Panc1 (cell line): ENCODE results near the gene SNX4. TPM values are rescaled to one million over a fixed set of nuclear protein-coding genes. Genes with fewer than 3 reads are reported as not detected.

Experiments
- ATAC-seq: fragments of 200-7000 bp; cut with Tn5 transposase; 2 replicates; pipeline ENCODE4 v1.9.1; 2020; ENCODE audit warnings: mild to moderate bottlenecking, moderate library complexity
- BruUV-seq: library from RNA; stranded (reverse); fragments of 400-500 nt; replicated peaks from 2 replicates; lab custom pipeline; 2021; lab: Mats Ljungman, UMichigan
- CTCF ChIA-PET: fragments of 300-600 bp; sonication (Branson Sonifier 250); formaldehyde crosslinking; loops from one replicate; lab custom pipeline; 2022; ENCODE audit warnings: antibody characterized with exemption; lab: Charles Lee
- POLR2A ChIA-PET: fragments of 300-600 bp; sonication (Branson Sonifier 250); formaldehyde crosslinking; loops from one replicate; lab custom pipeline; 2022; ENCODE audit warnings: antibody characterized with exemption; lab: Charles Lee
- DNase-seq: peaks from one replicate; pipeline ENCODE4 v3.0.0-alpha.2; 2010; ENCODE audit warnings: low read depth, low spot score
- H3K27ac ChIP-seq: 2 replicates; pipeline ENCODE4 v1.5.1; 2011; ENCODE audit warnings: mild to moderate bottlenecking, low read length, inconsistent platforms
- H3K27me3 ChIP-seq: fragments of 200-500 bp; sonication (Bioruptor generic); 2 replicates; pipeline ENCODE4 v1.6.0; 2014; ENCODE audit warnings: low read length, inconsistent platforms; ENCODE audit not compliant: control insufficient read depth, insufficient read depth
- H3K36me3 ChIP-seq: fragments of 200-500 bp; sonication (Bioruptor generic); 2 replicates; pipeline ENCODE4 v1.5.1; 2014; ENCODE audit warnings: inconsistent platforms, mild to moderate bottlenecking, low read length, moderate library complexity; ENCODE audit not compliant: control insufficient read depth, insufficient read depth
- H3K4me1 ChIP-seq: 2 replicates; pipeline ENCODE4 v1.5.1; 2011; ENCODE audit warnings: inconsistent platforms, mild to moderate bottlenecking, low read length, moderate library complexity; ENCODE audit not compliant: control insufficient read depth, insufficient read depth
- H3K4me3 ChIP-seq, 2 experiments: 2 replicates each; pipeline ENCODE4 v1.5.1; 2011 to 2012; ENCODE audit warnings: low read depth in 2 of 2, low read length in 2 of 2, mild to moderate bottlenecking in 2 of 2, inconsistent platforms in 1 of 2, moderate library complexity in 1 of 2
- H3K9me3 ChIP-seq: fragments of 200-500 bp; sonication (Bioruptor generic); 2 replicates; pipeline ENCODE4 v1.5.1; 2014; ENCODE audit warnings: low read depth, mild to moderate bottlenecking, inconsistent platforms, low read length, moderate library complexity; ENCODE audit not compliant: control insufficient read depth, insufficient read depth
- POLR2AphosphoS5 ChIP-seq: IDR thresholded peaks from 2 replicates; pipeline ENCODE4 v1.6.1; 2012; ENCODE audit warnings: mild to moderate bottlenecking, low read depth, low read length, moderate library complexity
- SIN3A ChIP-seq: IDR thresholded peaks from 2 replicates; pipeline ENCODE4 v1.6.1; 2012; ENCODE audit warnings: low read depth, mild to moderate bottlenecking, low read length, moderate library complexity, borderline replicate concordance; ENCODE audit not compliant: insufficient read depth
- TCF7L2 ChIP-seq: IDR thresholded peaks from 2 replicates; pipeline ENCODE4 v1.6.1; 2011; ENCODE audit warnings: mild to moderate bottlenecking, low read depth, low read length, inconsistent platforms
- in situ Hi-C: cut with HindIII; loops from 2 replicates; pipeline ENCODE4 v1.10.0; 2016; ENCODE audit warnings: low sequenced_read_pairs, low pct_unique_long_range_greater_than_20kb
- intact Hi-C: fragments of 100-400 bp; cut with micrococcal nuclease; formaldehyde crosslinking; loops from one replicate; pipeline ENCODE4 v1.10.0; 2022; ENCODE audit not compliant: unreplicated experiment
- total RNA-seq: library from RNA; stranded (reverse); gene quantifications from one replicate; pipeline ENCODE4 v1.2.1, GENCODE V29; 2021; ENCODE audit not compliant: unreplicated experiment
- TF ChIP-seq, protein P1 (sequence below), 2 experiments: IDR thresholded peaks; 2 replicates each; pipeline ENCODE4 v1.6.1; 2011 to 2012; ENCODE audit warnings: low read depth in 2 of 2, control low read depth in 1 of 2, low read length in 1 of 2, mild to moderate bottlenecking in 1 of 2, moderate library complexity in 1 of 2; ENCODE audit not compliant: insufficient read depth in 1 of 2
- TF ChIP-seq, protein P2 (sequence below): fragments of 450-650 bp; IDR thresholded peaks from 2 replicates; pipeline ENCODE4 v1.5.1; 2017; ENCODE audit warnings: mild to moderate bottlenecking

The SNX4 gene
- total RNA-seq, 1 experiment from 2014 or later: 34.3 TPM

DNA sequence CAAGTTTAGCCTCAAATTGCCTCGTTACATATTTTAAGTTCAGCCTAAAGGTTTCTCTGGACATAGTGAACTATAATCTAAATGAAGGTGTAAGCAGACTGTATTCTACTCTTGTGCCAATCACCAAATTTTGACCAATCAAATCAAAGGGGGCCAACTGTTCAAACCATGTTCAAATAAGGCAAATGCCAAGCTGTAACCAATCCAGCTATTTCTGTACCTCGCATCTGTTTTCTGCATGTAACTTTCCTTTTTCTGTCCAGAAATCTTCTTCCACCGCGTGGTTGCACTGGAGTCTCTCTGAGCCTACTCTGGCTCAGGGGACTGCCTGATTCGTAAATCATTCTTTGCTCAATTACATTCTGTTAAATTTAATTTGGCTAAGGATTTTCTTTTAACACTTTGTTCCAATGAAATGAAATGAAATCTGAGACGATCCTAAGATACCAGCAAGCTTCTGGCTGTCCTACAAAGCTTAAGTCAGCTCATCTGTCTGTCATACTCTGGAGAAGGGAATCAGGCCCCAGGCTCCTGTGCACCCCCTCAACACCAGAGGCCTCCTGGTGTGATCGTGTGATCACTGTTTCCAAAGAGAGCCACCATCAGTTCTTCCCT is 91.7 kb downstream of the SNX4 start:
- intact Hi-C loops (no loop called here), in situ Hi-C loops (no loop called here)
- H3K27me3 ChIP-seq: no peaks in the 10 kb centered on the region
- DNase-seq (no peak), ATAC-seq (no peak)
- no peaks in the 10 kb centered on the region for H3K4me1 ChIP-seq
- ChIA-PET CTCF (no interaction called here), POLR2A (interaction anchor here (0.6 kb wide), 1 partner anchor 10 kb away, joined by 9 read pairs; no protein-coding TSS in a partner anchor)
- H3K4me3 ChIP-seq: no peak overlapping the region
- TF ChIP-seq, protein P1, sequence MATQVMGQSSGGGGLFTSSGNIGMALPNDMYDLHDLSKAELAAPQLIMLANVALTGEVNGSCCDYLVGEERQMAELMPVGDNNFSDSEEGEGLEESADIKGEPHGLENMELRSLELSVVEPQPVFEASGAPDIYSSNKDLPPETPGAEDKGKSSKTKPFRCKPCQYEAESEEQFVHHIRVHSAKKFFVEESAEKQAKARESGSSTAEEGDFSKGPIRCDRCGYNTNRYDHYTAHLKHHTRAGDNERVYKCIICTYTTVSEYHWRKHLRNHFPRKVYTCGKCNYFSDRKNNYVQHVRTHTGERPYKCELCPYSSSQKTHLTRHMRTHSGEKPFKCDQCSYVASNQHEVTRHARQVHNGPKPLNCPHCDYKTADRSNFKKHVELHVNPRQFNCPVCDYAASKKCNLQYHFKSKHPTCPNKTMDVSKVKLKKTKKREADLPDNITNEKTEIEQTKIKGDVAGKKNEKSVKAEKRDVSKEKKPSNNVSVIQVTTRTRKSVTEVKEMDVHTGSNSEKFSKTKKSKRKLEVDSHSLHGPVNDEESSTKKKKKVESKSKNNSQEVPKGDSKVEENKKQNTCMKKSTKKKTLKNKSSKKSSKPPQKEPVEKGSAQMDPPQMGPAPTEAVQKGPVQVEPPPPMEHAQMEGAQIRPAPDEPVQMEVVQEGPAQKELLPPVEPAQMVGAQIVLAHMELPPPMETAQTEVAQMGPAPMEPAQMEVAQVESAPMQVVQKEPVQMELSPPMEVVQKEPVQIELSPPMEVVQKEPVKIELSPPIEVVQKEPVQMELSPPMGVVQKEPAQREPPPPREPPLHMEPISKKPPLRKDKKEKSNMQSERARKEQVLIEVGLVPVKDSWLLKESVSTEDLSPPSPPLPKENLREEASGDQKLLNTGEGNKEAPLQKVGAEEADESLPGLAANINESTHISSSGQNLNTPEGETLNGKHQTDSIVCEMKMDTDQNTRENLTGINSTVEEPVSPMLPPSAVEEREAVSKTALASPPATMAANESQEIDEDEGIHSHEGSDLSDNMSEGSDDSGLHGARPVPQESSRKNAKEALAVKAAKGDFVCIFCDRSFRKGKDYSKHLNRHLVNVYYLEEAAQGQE (IDR thresholded peaks at IDR 0.05; ENCODE audit: insufficient read depth in 1 of 2, low read depth in 2 of 2, low read length in 1 of 2): no peak
- no peak overlapping the region for H3K27ac ChIP-seq
- H3K9me3 ChIP-seq: no peaks in the 10 kb centered on the region
- no TSS peak for BruUV-seq
- no peaks in the 10 kb centered on the region for H3K36me3 ChIP-seq

DNA sequence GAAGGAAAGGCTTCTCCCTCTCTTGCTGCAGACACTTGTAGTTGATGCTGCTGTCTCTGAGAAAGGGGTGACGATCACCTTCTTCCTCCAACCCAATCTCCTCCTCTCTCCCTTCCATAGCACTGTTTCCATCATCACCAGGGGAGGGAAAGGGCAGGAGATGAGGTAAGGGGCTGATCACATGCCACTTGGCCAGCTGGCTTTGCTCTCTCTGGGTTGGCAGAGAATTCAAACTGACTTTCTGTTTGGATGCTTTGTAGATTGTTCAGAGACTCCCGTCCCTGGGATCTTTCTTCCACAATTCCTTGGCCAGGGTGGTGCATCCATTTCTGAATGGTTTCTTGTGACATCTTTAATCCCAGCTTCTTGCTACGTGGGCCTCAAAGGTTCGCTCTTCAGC is 101.7 kb downstream of the SNX4 start:
- Histone ChIP-seq H3K4me3 (no peak overlapping the region), H3K4me1 (no peaks in the 10 kb centered on the region), H3K9me3 (no peaks in the 10 kb centered on the region), H3K27ac (no peak overlapping the region), H3K27me3 (no peaks in the 10 kb centered on the region), H3K36me3 (no peaks in the 10 kb centered on the region)
- TF ChIP-seq, protein P2, sequence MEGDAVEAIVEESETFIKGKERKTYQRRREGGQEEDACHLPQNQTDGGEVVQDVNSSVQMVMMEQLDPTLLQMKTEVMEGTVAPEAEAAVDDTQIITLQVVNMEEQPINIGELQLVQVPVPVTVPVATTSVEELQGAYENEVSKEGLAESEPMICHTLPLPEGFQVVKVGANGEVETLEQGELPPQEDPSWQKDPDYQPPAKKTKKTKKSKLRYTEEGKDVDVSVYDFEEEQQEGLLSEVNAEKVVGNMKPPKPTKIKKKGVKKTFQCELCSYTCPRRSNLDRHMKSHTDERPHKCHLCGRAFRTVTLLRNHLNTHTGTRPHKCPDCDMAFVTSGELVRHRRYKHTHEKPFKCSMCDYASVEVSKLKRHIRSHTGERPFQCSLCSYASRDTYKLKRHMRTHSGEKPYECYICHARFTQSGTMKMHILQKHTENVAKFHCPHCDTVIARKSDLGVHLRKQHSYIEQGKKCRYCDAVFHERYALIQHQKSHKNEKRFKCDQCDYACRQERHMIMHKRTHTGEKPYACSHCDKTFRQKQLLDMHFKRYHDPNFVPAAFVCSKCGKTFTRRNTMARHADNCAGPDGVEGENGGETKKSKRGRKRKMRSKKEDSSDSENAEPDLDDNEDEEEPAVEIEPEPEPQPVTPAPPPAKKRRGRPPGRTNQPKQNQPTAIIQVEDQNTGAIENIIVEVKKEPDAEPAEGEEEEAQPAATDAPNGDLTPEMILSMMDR: no peak
- TF ChIP-seq SIN3A (no peak), TCF7L2 (no peak), POLR2AphosphoS5 (no peak)
- TF ChIP-seq, protein P1 (IDR thresholded peaks at IDR 0.05; ENCODE audit: insufficient read depth in 1 of 2, low read depth in 2 of 2, low read length in 1 of 2): no peak
- DNase-seq (no peak), ATAC-seq (no peak)
- ChIA-PET POLR2A (no interaction called here), CTCF (no interaction called here)
- in situ Hi-C loops: no loop called here
- intact Hi-C loops: no loop called here
- no TSS peak for BruUV-seq
